Breast epithelium (tissue), 3 donors: ENCODE data around the gene SIRT7.

Source experiments
- POLR2AphosphoS5 ChIP-seq, 3 donors: sonication (generic); formaldehyde crosslinking; IDR thresholded peaks; one replicate each; pipeline ENCODE4 v1.6.1; 2017; ENCODE audit warnings: antibody characterized with exemption in 3 of 3
- TF ChIP-seq, protein P1 (sequence below), 3 donors: fragments of 450-650 bp; IDR thresholded peaks; one replicate each; pipeline ENCODE4 v1.5.1; 2016 to 2017; ENCODE audit warnings: antibody characterized with exemption in 3 of 3, mild to moderate bottlenecking in 3 of 3, moderate library complexity in 3 of 3

- TF ChIP-seq, protein P1, sequence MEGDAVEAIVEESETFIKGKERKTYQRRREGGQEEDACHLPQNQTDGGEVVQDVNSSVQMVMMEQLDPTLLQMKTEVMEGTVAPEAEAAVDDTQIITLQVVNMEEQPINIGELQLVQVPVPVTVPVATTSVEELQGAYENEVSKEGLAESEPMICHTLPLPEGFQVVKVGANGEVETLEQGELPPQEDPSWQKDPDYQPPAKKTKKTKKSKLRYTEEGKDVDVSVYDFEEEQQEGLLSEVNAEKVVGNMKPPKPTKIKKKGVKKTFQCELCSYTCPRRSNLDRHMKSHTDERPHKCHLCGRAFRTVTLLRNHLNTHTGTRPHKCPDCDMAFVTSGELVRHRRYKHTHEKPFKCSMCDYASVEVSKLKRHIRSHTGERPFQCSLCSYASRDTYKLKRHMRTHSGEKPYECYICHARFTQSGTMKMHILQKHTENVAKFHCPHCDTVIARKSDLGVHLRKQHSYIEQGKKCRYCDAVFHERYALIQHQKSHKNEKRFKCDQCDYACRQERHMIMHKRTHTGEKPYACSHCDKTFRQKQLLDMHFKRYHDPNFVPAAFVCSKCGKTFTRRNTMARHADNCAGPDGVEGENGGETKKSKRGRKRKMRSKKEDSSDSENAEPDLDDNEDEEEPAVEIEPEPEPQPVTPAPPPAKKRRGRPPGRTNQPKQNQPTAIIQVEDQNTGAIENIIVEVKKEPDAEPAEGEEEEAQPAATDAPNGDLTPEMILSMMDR (IDR thresholded peaks at IDR 0.05): no peak
- TF ChIP-seq POLR2AphosphoS5 (IDR thresholded peaks at IDR 0.05): no peak
Observed at GRCh38 chr17:81957691-81958432, 39.9 kb upstream of the SIRT7 start.
